Retinal pigment epithelial cell (primary cell): ENCODE data around the gene DQX1.

Experiments
- DNase-seq: peaks from one replicate; pipeline ENCODE4 v3.0.0-alpha.2; 2010; ENCODE audit warnings: low read depth
- H3K4me3 ChIP-seq: 2 replicates; pipeline ENCODE4 v1.5.1; 2011; ENCODE audit warnings: mild to moderate bottlenecking, low read length, control low read depth, moderate library complexity
- TF ChIP-seq, protein P1 (sequence below): conservative IDR thresholded peaks from 2 replicates; pipeline ENCODE4 v1.5.1; 2011; ENCODE audit warnings: low read depth, low read length, control low read depth, inconsistent platforms

The DQX1 gene

DNA sequence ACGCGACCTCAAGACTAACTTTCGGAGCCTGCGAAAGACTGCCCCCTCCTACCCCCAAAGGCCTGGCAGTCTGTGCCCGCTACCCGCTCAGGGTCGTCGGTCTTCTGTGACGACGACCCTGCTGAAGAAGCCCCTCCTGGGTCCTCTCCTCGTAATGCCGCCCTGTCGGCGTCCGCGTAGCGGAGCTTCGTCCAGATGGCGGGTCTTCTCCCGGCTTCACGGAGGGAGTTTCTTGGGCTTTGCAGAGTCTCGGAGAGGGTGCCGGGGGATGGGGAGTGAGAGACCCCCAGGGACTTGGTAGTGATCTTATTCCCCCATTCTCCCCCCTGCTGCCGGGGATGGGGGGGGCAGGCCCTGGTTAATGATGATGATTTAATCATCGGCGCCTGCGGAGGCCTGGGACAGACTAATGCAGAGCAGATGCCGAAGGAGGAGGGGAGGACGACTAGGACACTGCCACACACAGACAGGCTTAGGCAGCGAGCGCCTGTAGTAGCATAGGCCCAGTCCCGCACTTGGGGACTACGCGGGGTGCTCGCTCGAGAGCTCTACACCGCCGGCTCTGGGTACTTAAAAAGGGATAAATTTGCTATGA lies 18.0 kb downstream of the DQX1 start:
- H3K4me3 ChIP-seq, result peak overlapping the region; percentile 98
- DNase-seq, result no peak
- TF ChIP-seq, protein P1, sequence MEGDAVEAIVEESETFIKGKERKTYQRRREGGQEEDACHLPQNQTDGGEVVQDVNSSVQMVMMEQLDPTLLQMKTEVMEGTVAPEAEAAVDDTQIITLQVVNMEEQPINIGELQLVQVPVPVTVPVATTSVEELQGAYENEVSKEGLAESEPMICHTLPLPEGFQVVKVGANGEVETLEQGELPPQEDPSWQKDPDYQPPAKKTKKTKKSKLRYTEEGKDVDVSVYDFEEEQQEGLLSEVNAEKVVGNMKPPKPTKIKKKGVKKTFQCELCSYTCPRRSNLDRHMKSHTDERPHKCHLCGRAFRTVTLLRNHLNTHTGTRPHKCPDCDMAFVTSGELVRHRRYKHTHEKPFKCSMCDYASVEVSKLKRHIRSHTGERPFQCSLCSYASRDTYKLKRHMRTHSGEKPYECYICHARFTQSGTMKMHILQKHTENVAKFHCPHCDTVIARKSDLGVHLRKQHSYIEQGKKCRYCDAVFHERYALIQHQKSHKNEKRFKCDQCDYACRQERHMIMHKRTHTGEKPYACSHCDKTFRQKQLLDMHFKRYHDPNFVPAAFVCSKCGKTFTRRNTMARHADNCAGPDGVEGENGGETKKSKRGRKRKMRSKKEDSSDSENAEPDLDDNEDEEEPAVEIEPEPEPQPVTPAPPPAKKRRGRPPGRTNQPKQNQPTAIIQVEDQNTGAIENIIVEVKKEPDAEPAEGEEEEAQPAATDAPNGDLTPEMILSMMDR, result no peak

- TF ChIP-seq, protein P1, result peak; percentile 46
- peak within 1 kb of the TSS; percentile 98 for H3K4me3 ChIP-seq
Observed at GRCh38 chr2:74507145-74507925, 18.7 kb downstream of the DQX1 start, which contains the start of gene PCGF1. Gene PCGF1, minus strand, starts transcription at chr2:74507695. Its CDS starts 27 bp downstream, at chr2:74507668.

DNA sequence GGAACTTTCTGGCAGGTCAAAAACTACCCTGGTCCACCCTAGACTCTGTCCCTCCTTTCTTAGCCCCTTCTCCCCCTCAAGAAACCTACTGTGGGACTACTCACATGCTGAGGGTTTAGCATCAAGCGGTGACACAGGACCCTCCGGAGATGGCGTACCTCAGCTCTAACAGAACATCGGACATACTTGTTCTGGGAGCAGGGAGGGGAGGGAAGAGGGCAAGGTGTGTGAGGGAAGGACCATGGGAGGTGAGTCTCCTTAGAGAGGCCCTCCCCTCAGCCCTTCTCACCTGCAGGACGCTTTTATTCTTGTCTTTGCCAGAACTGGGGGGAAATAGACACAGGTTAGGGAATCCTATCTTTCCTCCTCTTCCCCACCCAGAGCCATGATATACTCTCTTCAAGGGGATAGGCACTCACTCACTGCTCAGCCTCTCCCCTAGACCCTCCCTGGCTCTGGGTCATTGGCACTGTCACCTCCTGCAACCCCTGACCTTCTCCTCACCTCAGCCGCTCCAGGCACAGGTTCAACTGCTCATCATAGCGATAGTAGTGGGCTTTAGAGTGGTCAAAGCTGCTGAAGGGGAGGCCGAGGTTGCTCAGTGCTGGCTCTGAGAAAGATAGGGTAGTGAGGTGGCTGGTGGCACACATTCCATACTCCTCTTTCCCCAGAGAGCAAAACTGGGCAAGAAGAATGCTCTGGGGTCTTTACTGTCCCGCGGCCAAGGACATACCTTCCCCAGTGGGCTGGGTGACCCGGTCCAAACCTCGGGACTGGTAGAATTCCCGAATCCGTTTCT lies 20.4 kb downstream of the DQX1 start:
- no peak for DNase-seq
- H3K4me3 ChIP-seq, result peak overlapping the region; percentile 14
- TF ChIP-seq, protein P1, result no peak

More at GRCh38 chr2:74507145-74507925, 18.7 kb downstream of the DQX1 start, which contains the start of gene PCGF1:
- DNase-seq, result peak; percentile 85

DNA sequence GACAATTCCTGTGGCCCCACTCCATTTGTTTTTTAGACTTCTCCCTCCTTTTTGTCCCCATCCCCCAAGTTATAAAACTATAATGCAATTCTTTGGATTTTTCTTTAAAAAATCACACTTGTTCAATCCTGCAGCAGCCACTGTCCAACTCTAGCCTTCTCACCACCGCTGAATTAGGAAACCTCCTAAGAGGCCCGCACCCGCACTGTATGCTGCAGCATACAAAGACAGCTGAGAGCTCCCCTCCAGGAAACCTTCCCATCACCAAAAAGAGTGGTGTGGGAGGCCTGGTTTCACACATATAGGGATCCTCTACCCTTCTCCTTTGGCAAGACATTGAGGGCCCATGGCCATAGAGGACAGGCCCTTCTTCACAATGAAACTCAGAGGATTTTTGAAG lies 21.4 kb downstream of the DQX1 start:
- no peak for DNase-seq
- H3K4me3 ChIP-seq, result no peak overlapping the region
- TF ChIP-seq, protein P1, result no peak

DNA sequence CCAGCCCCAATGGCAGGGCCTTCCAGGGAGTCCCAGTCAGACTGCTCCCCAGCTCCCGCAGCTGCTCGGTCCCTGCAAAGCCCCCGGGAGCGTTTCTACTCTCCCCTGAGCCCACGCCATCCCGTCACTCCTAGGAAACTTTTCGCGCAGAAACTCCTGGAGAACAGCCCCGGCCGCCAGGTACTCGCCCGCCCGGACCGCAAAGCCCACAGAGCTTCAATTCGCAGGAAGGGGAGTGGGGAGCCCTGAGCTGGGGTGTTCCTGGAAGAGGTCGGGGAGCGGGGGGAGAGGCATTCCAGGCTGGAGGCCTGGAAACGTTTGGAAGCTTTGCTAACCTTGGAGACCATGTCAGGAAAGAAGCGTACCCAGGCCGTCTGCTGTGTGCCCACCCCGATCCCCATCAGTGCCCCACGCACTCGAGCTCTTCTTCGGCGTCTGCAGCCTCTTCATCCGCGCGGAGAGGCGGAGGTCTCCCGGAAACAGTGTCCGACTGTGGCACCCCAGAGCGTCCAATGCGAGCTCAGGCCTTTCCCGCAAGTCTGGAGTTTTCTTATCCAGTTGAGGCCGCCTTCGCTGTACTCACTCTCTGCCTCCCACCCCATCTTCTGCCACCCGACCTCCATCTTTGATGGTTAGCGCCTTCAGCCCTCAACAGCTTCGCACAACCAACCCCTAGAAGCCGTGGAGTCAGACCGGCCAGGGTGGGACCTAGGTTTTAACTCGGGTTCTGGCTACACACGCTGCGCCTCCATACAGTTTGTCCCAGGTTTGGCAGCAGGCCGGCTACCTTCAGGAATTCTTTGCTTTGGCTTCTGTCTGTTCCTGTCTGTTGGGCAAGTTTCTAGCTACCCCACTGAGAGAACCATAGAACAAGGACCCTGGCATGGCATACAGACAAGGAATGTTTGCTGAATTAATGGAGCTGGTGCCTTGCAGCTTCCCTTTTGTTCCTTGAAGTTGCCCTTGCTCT lies 22.2 kb downstream of the DQX1 start:
- TF ChIP-seq, protein P1, result no peak
- H3K4me3 ChIP-seq, result peak overlapping the region; percentile 62
- DNase-seq, result no peak
